ENCODE measurements around the gene LRRC4B.
"Not testable (repeated sequence)": the region's sequence is repeated elsewhere in the genome, so short reads cannot be mapped to it uniquely, and the experiment has no call there.

LRRC4B gene

GRCh38 chr19:50567882-50568727 lies at the start of gene LRRC4B:
Gene LRRC4B (minus strand): TSS chr19:50568435. CDS start chr19:50548838, 19,597 bp downstream.
- no peak for DNase-seq (ENCODE audit: low read depth in 4 of 4, low spot score in 1 of 4)

- not testable (repeated sequence) for DNase-seq (ENCODE audit: low read depth in 4 of 4, low spot score in 1 of 4)
Observed at GRCh38 chr19:50612504-50613404, 44.5 kb upstream of the LRRC4B start.

GRCh38 chr19:50607874-50608785 lies 39.9 kb upstream of the LRRC4B start:
- peak; percentile 39 to 80 (median 56) for DNase-seq (ENCODE audit: low read depth in 4 of 4, low spot score in 1 of 4)

GRCh38 chr19:50607388-50607787 lies 39.2 kb upstream of the LRRC4B start:
- DNase-seq (ENCODE audit: low read depth in 4 of 4, low spot score in 1 of 4): no peak

GRCh38 chr19:50606059-50606836 lies 38.0 kb upstream of the LRRC4B start:
- not testable (repeated sequence) for DNase-seq (ENCODE audit: low read depth in 4 of 4, low spot score in 1 of 4)

- not testable (repeated sequence) for DNase-seq (ENCODE audit: low read depth in 4 of 4, low spot score in 1 of 4)
Observed at GRCh38 chr19:50604264-50605073, 36.2 kb upstream of the LRRC4B start.

- no peak for DNase-seq (ENCODE audit: low read depth in 4 of 4, low spot score in 1 of 4)
Observed at GRCh38 chr19:50602935-50603334, 34.7 kb upstream of the LRRC4B start.

- no peak for DNase-seq (ENCODE audit: low read depth in 4 of 4, low spot score in 1 of 4)
Observed at GRCh38 chr19:50602496-50602895, 34.3 kb upstream of the LRRC4B start.

- DNase-seq (ENCODE audit: low read depth in 4 of 4, low spot score in 1 of 4): no peak
Observed at GRCh38 chr19:50602089-50602422, 33.8 kb upstream of the LRRC4B start.

- DNase-seq (ENCODE audit: low read depth in 4 of 4, low spot score in 1 of 4): no peak
Observed at GRCh38 chr19:50601407-50602088, 33.3 kb upstream of the LRRC4B start.

- DNase-seq (ENCODE audit: low read depth in 4 of 4, low spot score in 1 of 4): no peak
Observed at GRCh38 chr19:50599427-50599826, 31.2 kb upstream of the LRRC4B start.

- DNase-seq (ENCODE audit: low read depth in 4 of 4, low spot score in 1 of 4): no peak
Observed at GRCh38 chr19:50590191-50590590, 22.0 kb upstream of the LRRC4B start.

GRCh38 chr19:50581795-50582660 lies 13.8 kb upstream of the LRRC4B start:
- not testable (repeated sequence) for DNase-seq (ENCODE audit: low read depth in 4 of 4, low spot score in 1 of 4)

- DNase-seq (ENCODE audit: low read depth in 4 of 4, low spot score in 1 of 4): no peak
Observed at GRCh38 chr19:50580970-50581634, 12.9 kb upstream of the LRRC4B start.

GRCh38 chr19:50580240-50580639 lies 12.0 kb upstream of the LRRC4B start:
- no peak for DNase-seq (ENCODE audit: low read depth in 4 of 4, low spot score in 1 of 4)

- DNase-seq (ENCODE audit: low read depth in 4 of 4, low spot score in 1 of 4): not testable (repeated sequence)
Observed at GRCh38 chr19:50576769-50577168, 8.5 kb upstream of the LRRC4B start.

GRCh38 chr19:50573741-50574461 lies 5.7 kb upstream of the LRRC4B start:
- DNase-seq (ENCODE audit: low read depth in 4 of 4, low spot score in 1 of 4): no peak
